ENCODE measurements around the gene PHYHD1.

Gene PHYHD1

DNA sequence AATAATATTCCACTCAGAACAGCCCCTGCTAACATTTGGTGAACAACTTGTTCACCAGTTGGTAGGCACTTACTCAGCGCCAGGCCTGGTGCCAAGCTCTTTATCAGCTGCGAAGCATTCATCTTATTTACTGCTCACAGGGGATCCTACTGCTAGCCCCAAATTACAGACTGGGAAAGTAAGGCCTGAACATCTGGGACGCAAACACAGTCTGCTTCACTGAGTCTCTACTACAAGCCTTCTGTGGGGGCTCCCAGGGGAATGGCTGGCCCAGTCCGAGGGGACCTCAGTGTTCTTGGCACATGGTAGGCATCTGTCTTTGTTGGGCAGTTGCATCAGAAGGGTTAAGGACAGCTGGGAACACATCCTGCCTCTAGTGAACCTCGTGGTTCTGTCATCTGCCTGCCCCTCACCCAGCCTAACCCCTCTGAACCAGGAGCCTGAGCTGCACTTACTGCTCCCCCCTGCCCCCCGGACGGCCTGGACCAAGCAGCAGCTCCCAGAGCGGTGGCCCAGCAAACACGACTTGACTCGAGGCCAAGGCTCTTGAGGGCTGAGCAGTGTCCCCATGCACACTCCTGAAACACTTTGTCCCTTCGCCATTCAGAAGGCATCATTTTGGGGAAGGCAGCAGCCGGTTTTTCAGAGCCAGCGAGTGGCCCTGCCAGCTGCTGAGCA is at the start of gene PHYHD1:
PHYHD1 (plus strand) TSS at position 602 of the 678 bp plus-strand sequence. CDS start 1,342 bp downstream, outside the sequence.
- no peak for DNase-seq

- DNase-seq, result no peak
Observed at GRCh38 chr9:128877852-128878251, 42.9 kb upstream of the PHYHD1 start.

GRCh38 chr9:128881884-128882676 is 38.7 kb upstream of the PHYHD1 start, which contains the start of the genes KYAT1 and LRRC8A:
Gene KYAT1, minus strand, starts transcription at chr9:128881950. Its CDS starts 36,545 bp downstream, at chr9:128845405.
Gene LRRC8A, plus strand, starts transcription at chr9:128882133. Its CDS starts 25,032 bp downstream, at chr9:128907165.
- DNase-seq, result peak; percentile 96 to 99

DNA sequence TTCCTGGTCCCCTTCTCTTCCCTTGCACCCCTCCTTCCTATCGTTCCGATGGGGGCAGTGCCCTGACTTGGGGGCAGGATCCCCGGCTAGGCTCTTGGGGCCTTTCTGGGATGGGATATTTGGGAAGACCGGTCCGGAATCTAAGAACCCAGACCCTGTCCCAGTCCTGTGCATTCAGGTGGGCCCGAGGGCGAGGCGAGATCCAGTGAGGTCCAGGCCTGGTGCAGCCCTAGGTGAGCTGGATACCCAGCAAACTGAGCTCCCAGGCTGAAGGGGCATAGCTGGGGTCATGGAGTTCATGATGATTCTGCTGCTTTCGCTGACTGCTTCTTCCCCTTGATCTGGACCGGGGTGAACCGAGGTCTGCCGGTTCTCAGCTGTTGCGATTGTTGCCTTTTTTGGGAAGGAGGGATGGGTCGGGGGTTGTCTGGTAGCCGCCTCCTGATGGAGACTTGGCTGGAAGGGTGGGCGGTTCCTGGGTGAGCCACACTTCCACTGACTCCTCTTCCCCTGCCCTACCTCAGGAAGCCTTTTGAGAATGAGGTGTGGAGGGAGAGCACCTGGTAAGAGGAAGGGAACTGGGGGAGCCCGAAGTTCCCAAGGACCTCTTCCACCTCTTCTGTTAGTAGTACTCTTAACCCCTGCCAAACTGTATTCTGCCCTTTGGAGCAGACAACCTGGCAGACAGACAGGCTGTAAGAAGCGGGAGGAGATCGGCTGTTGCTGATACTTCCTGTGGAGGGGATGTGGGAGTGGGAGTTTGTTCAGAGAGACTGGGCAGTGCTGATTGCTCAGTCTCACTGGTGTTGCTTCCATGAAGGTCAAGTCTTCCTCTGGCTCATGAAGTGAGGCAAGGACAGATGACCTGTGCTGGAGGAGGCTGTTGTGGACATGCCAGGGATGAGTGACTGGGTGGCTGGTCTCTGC is 37.8 kb upstream of the PHYHD1 start:
- peak in 1 of 2 donors; percentile 62 for DNase-seq

DNA sequence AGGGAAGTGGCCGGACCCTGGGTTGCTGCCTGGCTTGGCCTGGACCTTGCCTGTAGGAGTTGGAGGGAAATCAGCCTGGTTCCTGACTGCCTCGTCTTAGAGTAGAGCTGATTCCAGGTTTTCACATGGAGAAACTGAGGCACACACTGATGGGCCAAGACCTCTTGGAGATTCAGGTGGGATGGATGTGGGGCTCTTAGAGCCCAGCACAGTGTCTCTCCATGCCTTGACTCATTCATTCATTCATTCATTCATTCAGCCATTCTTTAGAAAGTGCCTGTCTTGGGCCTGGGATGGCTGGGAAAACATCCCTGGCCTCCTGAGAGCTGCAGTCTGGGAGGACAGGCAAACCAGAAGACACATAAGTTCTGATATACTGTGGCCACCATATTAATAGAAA is 36.6 kb upstream of the PHYHD1 start:
- DNase-seq, result no peak

DNA sequence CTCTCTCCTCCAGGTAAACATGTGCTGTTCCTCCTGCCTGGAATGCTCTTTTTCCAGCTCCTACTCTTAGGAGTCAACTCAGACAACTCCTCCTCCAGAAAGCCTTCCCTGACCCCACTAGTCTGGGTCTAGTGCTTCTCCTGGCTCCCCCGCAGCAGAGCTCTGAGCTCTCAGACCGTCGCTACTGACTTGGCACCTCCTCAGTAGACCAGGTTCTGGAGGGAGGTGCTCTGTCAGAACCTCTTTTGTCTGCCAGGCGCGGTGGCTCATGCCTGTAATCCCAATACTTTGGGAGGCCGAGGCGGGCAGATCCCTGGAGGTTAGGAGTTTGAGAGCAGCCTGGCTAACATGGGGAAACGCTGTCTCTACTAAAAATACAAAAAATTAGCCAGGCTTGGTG is 35.4 kb upstream of the PHYHD1 start:
- DNase-seq, result no peak

DNA sequence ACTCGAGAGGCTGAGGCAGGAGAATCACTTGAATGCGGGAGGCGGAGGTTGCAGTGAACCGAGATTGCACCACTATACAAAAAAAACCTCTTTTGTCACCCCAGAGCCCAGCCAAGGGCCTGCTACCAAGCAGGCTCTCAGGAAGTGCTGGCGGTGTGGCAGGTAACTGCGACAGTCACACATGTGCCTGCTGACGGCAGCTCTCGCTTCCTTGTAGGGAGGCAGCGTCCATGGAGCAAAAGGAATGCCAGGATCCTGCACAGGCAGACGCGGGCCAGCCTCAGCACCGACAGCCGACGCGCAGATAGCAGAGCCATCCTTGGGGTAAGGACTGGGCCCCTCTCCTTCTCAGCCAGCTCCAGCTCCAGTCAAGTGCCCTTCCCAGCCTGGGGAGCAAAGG is 35.0 kb upstream of the PHYHD1 start:
- DNase-seq, result no peak

GRCh38 chr9:128886211-128886891 is 34.4 kb upstream of the PHYHD1 start:
- DNase-seq, result no peak

DNA sequence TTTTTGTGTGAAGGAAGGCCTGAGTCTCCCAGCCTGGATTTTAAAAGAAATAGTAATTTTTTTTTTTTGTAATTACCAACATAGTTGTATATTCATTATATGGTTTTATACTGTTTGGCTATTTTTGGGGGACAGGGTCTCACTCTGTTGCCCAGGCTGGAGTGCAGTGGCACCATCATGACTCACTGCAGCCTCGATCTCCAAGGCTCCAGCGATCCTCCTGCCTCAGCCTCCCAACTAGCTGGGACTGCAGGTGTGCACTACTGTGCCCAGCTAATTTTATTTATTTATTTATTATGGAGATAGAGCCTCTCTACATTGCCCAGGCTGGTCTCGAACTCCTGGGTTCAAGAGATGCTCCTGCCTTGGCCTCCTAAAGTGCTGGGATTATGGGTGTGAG is 33.7 kb upstream of the PHYHD1 start:
- no peak for DNase-seq

DNA sequence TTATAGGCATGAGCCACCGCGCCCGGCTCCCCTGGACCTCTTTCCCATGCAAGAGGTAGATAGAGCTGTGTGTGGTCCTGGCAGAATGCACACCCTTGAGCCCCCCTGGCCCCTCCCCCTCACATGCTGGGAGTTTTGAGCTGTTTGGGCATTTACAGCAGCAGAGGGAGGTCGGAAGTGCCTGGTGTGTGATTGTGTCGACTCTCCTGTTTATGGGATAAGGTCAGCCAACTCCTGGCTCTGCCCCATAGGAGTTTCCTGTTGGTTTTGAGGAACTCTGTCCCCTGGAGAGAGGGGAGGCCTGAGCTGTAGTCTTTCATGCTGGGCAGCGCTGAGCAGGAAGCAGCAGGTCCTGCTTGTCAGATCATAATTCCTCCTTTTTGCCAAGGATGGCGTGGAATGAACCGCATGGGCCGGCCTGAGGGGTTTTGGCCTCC is 32.9 kb upstream of the PHYHD1 start:
- no peak for DNase-seq

- no peak for DNase-seq
Observed at GRCh38 chr9:128891321-128892220, 29.2 kb upstream of the PHYHD1 start.

DNA sequence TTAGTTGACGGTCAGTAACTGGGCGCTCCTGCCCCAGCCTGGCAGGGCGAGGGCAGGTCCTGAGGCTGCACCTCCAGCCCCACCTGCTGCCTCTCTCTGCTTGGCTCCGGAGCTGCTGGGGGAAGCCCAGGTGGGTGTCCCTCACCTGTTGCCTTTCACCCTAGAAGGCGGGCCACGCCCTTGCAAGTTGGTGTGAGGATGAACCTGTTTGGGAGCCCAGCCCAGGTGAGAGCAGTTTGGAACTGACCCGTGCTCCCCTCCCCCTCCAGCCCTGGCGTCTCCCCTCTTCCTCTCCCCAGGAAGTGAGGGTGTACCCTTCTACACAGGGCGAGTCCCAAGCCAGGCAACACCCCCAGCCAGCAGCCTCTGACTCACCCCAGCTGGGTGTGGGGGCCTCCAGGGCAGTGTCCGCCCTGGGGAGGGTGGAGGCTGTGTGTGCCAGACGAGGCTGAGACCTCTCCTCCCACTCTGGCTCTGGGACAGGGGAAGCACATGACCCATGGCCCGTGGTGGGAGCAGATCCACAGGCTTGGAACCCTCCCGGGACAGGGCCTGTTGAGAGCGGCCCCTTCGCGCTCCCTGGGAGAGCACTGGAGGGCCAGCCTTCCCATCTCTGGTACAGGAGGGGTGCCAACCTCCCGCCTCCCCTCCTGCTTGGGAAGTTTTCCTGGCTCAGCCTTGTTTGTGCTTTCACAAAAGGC is 28.4 kb upstream of the PHYHD1 start:
- peak; percentile 31 to 81 for DNase-seq

DNA sequence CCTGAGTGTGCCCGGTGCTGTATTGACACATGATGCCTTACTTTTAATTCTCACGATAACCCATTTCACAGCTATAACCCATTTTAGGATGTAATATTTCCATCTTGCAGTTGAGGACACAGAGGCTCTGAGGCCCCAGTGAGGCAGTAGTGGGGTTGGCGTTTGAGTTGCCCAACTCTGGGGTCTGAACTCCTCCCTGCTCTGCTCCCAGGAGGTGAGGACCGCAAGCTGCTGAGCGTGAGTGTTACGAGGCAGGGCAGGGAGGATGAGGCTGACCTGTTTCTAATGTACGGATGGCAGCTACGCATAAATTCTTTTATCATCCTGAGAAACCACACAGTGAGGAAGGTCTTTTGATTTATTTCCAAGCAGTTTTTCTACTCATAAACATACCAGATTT is 27.4 kb upstream of the PHYHD1 start:
- no peak for DNase-seq

DNA sequence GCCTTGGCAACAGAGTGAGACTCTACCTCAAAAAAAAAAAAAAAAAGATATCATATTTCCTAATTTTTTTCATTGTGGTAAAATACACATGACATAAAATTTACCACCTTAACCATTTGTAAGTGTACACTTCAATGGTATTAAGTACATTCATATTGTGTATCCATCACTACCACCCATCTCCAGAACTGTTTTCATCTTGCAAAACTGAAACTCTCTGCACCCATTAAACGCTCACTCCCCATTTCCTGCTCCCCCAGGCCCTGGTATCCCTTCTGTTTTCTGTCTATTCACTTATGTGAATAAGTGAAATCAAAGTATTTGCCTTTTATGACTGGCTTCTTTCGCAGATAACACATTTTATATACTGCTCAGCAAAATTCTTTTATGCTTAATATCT is 26.0 kb upstream of the PHYHD1 start:
- DNase-seq, result no peak

GRCh38 chr9:128895556-128895955 is 25.2 kb upstream of the PHYHD1 start:
- DNase-seq, result no peak

- no peak for DNase-seq
Observed at GRCh38 chr9:128898382-128898781, 22.4 kb upstream of the PHYHD1 start.

GRCh38 chr9:128898845-128899565 is 21.8 kb upstream of the PHYHD1 start:
- no peak for DNase-seq

GRCh38 chr9:128899566-128900322 is 21.0 kb upstream of the PHYHD1 start:
- peak in 1 of 2 donors; percentile 43 for DNase-seq

GRCh38 chr9:128901379-128901778 is 19.4 kb upstream of the PHYHD1 start:
- no peak for DNase-seq
